GM12878 (cell line): ENCODE results near the gene ZNF45. TPM values are rescaled to one million over a fixed set of nuclear protein-coding genes. Genes with fewer than 3 reads are reported as not detected.

Experiments used
- ATAC-seq: fragments of 200-7000 bp; cut with Tn5 transposase; 3 replicates; pipeline ENCODE4 v1.9.1; 2020; ENCODE audit warnings: mild to moderate bottlenecking, moderate library complexity
- BruUV-seq: library from RNA; stranded (reverse); fragments of 400-500 nt; replicated peaks from 2 replicates; lab custom pipeline; 2021; lab: Mats Ljungman, UMichigan
- CTCF ChIA-PET: fragments of 300-600 bp; sonication (Branson Sonifier 250); formaldehyde crosslinking; extraction: SDS; loops from one replicate; lab custom pipeline; 2021; ENCODE audit warnings: inconsistent platforms; lab: Yijun Ruan, JAX
- POLR2A ChIA-PET: fragments of 350-600 bp; formaldehyde crosslinking; extraction: SDS; loops from one replicate; lab custom pipeline; 2021; ENCODE audit warnings: inconsistent platforms; lab: Charles Lee
- RAD21 ChIA-PET: fragments of 300-600 bp; sonication (Branson Sonifier 250); formaldehyde crosslinking; loops from one replicate; lab custom pipeline; 2023; ENCODE audit warnings: antibody characterized with exemption; ENCODE audit not compliant: unreplicated experiment; lab: Charles Lee
- SMC1A ChIA-PET: fragments of 300-600 bp; sonication (Branson Sonifier 250); formaldehyde crosslinking; loops from one replicate; lab custom pipeline; 2023; ENCODE audit not compliant: unreplicated experiment, uncharacterized antibody; lab: Charles Lee
- DNase-seq: peaks from one replicate; pipeline ENCODE4 v3.0.0-alpha.2; 2011; ENCODE audit warnings: low read depth, low spot score
- FAIRE-seq: peaks from 3 replicates; lab custom pipeline; 2011; peaks lifted over from hg19 to GRCh38; lab: Jason Lieb, UNC
- H2AFZ ChIP-seq: 2 replicates; pipeline ENCODE4 v1.6.0; 2011; ENCODE audit warnings: low read depth, low read length, control low read depth; ENCODE audit not compliant: control insufficient read depth
- H3K27ac ChIP-seq: 2 replicates; pipeline ENCODE4 v1.5.1; 2011; ENCODE audit warnings: control low read depth; ENCODE audit not compliant: control insufficient read depth, insufficient read depth
- H3K27me3 ChIP-seq, 2 experiments: replicated peaks in 1 of 2; 2 replicates each; pipeline versions ENCODE4 v1.6.0 to v1.6.1; 2011; ENCODE audit warnings: low read length in 1 of 2; ENCODE audit not compliant: control insufficient read depth in 2 of 2, insufficient read depth in 2 of 2
- H3K36me3 ChIP-seq, 2 experiments: 2 replicates each; pipeline ENCODE4 v1.5.1; 2011; ENCODE audit warnings: low read length in 1 of 2; ENCODE audit not compliant: control insufficient read depth in 2 of 2, insufficient read depth in 2 of 2
- H3K4me1 ChIP-seq: 2 replicates; pipeline ENCODE4 v1.6.1; 2011; ENCODE audit warnings: mild to moderate bottlenecking, low read length, moderate library complexity, mixed read lengths; ENCODE audit not compliant: control insufficient read depth, insufficient read depth
- H3K4me2 ChIP-seq: 2 replicates; pipeline ENCODE4 v1.6.0; 2011; ENCODE audit warnings: control low read depth; ENCODE audit not compliant: control insufficient read depth, insufficient read depth
- H3K4me3 ChIP-seq: fragments of 200-600 bp; sonication (generic); 2 replicates; pipeline ENCODE4 v1.5.1; 2016
- H3K79me2 ChIP-seq: 2 replicates; pipeline ENCODE4 v1.6.0; 2011; ENCODE audit warnings: low read length; ENCODE audit not compliant: control insufficient read depth, insufficient read depth
- H3K9ac ChIP-seq: 2 replicates; pipeline ENCODE4 v1.8.0; 2011; ENCODE audit warnings: low read length, control low read depth, mixed read lengths; ENCODE audit not compliant: control insufficient read depth, insufficient read depth
- H3K9me3 ChIP-seq: replicated peaks from 3 replicates; pipeline ENCODE4 v1.5.1; 2011; ENCODE audit warnings: mild to moderate bottlenecking, low read length; ENCODE audit not compliant: control insufficient read depth, insufficient read depth
- H4K20me1 ChIP-seq: 2 replicates; pipeline ENCODE4 v1.6.0; 2011; ENCODE audit not compliant: control insufficient read depth, insufficient read depth
- CREB1 ChIP-seq: IDR thresholded peaks from 2 replicates; pipeline ENCODE4 v1.6.1; 2012; ENCODE audit warnings: low read depth, mild to moderate bottlenecking, inconsistent platforms
- HDAC6 ChIP-seq: fragments of 200-600 bp; sonication (generic); IDR thresholded peaks from one replicate; pipeline ENCODE4 v1.8.0; 2017; ENCODE audit warnings: antibody characterized with exemption; ENCODE audit not compliant: unreplicated experiment
- IRF4 ChIP-seq: IDR thresholded peaks from 2 replicates; pipeline ENCODE4 v1.6.1; 2011; ENCODE audit warnings: low read depth, low read length
- MEF2B ChIP-seq: fragments of 450-650 bp; IDR thresholded peaks from 2 replicates; pipeline ENCODE4 v1.6.1; 2018; ENCODE audit warnings: mild to moderate bottlenecking, moderate library complexity; ENCODE audit not compliant: partially characterized antibody, poor library complexity, severe bottlenecking
- POU2F2 ChIP-seq: IDR thresholded peaks from 3 replicates; pipeline ENCODE4 v1.6.1; 2011; ENCODE audit warnings: low read depth, mild to moderate bottlenecking, low read length, borderline replicate concordance
- RAD51 ChIP-seq: fragments of 450-650 bp; IDR thresholded peaks from 2 replicates; pipeline ENCODE4 v1.6.1; 2016; ENCODE audit warnings: moderate library complexity, mild to moderate bottlenecking, inconsistent platforms
- SIX5 ChIP-seq: IDR thresholded peaks from 2 replicates; pipeline ENCODE4 v1.6.1; 2011; ENCODE audit warnings: mild to moderate bottlenecking, low read depth, low read length, moderate library complexity; ENCODE audit not compliant: severe bottlenecking
- SP1 ChIP-seq: IDR thresholded peaks from one replicate; pipeline ENCODE4 v1.6.1; 2011; ENCODE audit warnings: low read depth, low read length
- SUPT20H ChIP-seq: IDR thresholded peaks from 2 replicates; pipeline ENCODE4 v1.6.1; 2011; ENCODE audit warnings: low read depth, mild to moderate bottlenecking, low read length, moderate library complexity, borderline replicate concordance; ENCODE audit not compliant: control insufficient read depth
- ZBTB33 ChIP-seq: fragments of 450-650 bp; IDR thresholded peaks from 2 replicates; pipeline ENCODE4 v1.6.1; 2017; ENCODE audit warnings: mild to moderate bottlenecking
- ZNF24 ChIP-seq: fragments of 450-650 bp; IDR thresholded peaks from 2 replicates; pipeline ENCODE4 v1.6.1; 2017; ENCODE audit warnings: antibody characterized with exemption, mild to moderate bottlenecking
- ZSCAN29 ChIP-seq: fragments of 450-650 bp; IDR thresholded peaks from 2 replicates; pipeline ENCODE4 v1.6.1; 2017; ENCODE audit warnings: mild to moderate bottlenecking, moderate library complexity
- WGBS: methylation state at CpG from one replicate; pipeline ENCODE4 v1.1.6; 2016; ENCODE audit warnings: low lambda C conversion rate; ENCODE audit not compliant: insufficient replicate concordance, insufficient coverage; ENCODE audit errors: missing lambda C conversion rate; 5-methylcytosine and 5-hydroxymethylcytosine counted together
- in situ Hi-C: fragments of 300-500 bp; cut with MboI; formaldehyde crosslinking; loops from 9 replicates; pipeline ENCODE4 v1.14.3; 2018; ENCODE audit warnings: mixed read lengths
- intact Hi-C: fragments of 100-400 bp; cut with micrococcal nuclease; formaldehyde crosslinking; loops from one replicate; pipeline ENCODE4 v1.14.2; 2022; ENCODE audit not compliant: unreplicated experiment
- polyA plus RNA-seq, 11 experiments: library from polyadenylated mRNA; depleted of rRNA in 4 of 11; unstranded in 6 of 11; stranded (reverse) in 5 of 11; fragments of >200 nt; fragmentation: Nextera tagmentation in 4 of 11; fragmentation: Illumina TruSeq in 1 of 11; extraction: Ambion mirVana in 4 of 11; extraction: Trizol in 1 of 11; gene quantifications; 1 replicate in 1 of 11; 2 replicates in 10 of 11; pipeline versions ENCODE4 v1.2.1 to v1.2.3, GENCODE V29; 2011 to 2016; ENCODE audit warnings: inconsistent platforms in 2 of 11, missing spikeins in 2 of 11, low read depth in 1 of 11
- total RNA-seq, 4 experiments: library from RNA; depleted of rRNA in 3 of 4; stranded (reverse); fragments of >200 nt in 3 of 4; fragmentation: Illumina TruSeq in 1 of 4; extraction: Trizol in 1 of 4; gene quantifications; 2 replicates each; pipeline versions ENCODE4 v1.2.1 to v1.2.3, GENCODE V29; 2013 to 2021
- TF ChIP-seq, protein P1 (sequence below): fragments of 450-650 bp; IDR thresholded peaks from 2 replicates; pipeline ENCODE4 v1.6.1; 2017; ENCODE audit warnings: mild to moderate bottlenecking, low read depth, inconsistent platforms; ENCODE audit not compliant: poor library complexity, severe bottlenecking

The ZNF45 gene
- total and polyA plus RNA-seq, 10 of the 15 experiments (the other 5 are each of a cell fraction or from before 2014, with no cell fraction given), result 4.2 to 23.1 (median 15.9) TPM

DNA sequence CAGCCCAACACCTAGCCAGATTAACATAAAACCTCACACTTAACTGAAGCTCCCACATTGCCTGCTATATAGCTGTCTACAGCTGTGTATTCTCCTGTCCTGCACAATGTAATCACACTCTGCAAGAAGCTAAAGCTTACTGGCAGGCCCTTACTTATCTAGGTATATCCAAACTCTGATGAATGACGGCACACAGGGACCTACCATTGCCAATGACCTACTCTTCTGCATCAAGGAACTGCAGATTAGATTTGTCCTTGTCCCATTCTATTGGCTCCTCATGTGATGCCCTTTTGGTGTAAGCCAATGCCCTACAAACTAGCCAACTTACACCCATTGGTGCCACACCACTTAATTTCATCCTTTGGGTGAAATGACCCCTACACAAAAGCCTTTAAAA is 26.4 kb downstream of the ZNF45 start (continued):
- TF ChIP-seq, protein P1, sequence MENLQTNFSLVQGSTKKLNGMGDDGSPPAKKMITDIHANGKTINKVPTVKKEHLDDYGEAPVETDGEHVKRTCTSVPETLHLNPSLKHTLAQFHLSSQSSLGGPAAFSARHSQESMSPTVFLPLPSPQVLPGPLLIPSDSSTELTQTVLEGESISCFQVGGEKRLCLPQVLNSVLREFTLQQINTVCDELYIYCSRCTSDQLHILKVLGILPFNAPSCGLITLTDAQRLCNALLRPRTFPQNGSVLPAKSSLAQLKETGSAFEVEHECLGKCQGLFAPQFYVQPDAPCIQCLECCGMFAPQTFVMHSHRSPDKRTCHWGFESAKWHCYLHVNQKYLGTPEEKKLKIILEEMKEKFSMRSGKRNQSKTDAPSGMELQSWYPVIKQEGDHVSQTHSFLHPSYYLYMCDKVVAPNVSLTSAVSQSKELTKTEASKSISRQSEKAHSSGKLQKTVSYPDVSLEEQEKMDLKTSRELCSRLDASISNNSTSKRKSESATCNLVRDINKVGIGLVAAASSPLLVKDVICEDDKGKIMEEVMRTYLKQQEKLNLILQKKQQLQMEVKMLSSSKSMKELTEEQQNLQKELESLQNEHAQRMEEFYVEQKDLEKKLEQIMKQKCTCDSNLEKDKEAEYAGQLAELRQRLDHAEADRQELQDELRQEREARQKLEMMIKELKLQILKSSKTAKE, result no peak

- Histone ChIP-seq H3K4me3 (no peak overlapping the region), H3K9ac (no peak overlapping the region), H3K4me2 (no peak overlapping the region), H3K9me3 (peaks cover 1% of the 10 kb centered on the region)
- ChIA-PET CTCF (no interaction called here), RAD21 (no interaction called here)
- no peak for FAIRE-seq
- intact Hi-C loops, result no loop called here
- 40% methylated on average over 2 of the region's 2 CpGs for WGBS
- TF ChIP-seq RAD51, result no peak
- no peak for TF ChIP-seq SUPT20H
- no peak for TF ChIP-seq IRF4
- no peak for TF ChIP-seq ZBTB33
- no peak for TF ChIP-seq CREB1
- TF ChIP-seq ZSCAN29, result no peak
- TF ChIP-seq SIX5, result no peak
- TF ChIP-seq HDAC6, result no peak
- no peak for TF ChIP-seq MEF2B
- TF ChIP-seq SP1, result no peak
- TF ChIP-seq POU2F2, result no peak
- no peak for TF ChIP-seq ZNF24
- TF ChIP-seq, all 136 proteins: peak for 0
- Histone ChIP-seq H3K27ac (no peak overlapping the region), H3K36me3 (no peaks in the 10 kb centered on the region), H3K27me3 (no peaks in the 10 kb centered on the region), H3K79me2 (no peaks in the 10 kb centered on the region), H2AFZ (no peak overlapping the region), H3K4me1 (peaks cover 3% of the 10 kb centered on the region; the same call in 1 of the 2 replicates), H4K20me1 (no peaks in the 10 kb centered on the region)
- ATAC-seq (no peak), DNase-seq (no peak)
- ChIA-PET SMC1A (no interaction called here), POLR2A (no interaction called here)
- no TSS peak for BruUV-seq
- in situ Hi-C loops, result no loop called here
These were observed 28.3 kb downstream of the ZNF45 start for GRCh38 chr19:43906774-43907173.
